ENCODE data around the gene COQ8A. TPM values are rescaled to one million over a fixed set of nuclear protein-coding genes. Genes with fewer than 3 reads are reported as not detected.

The COQ8A gene
- total and polyA plus RNA-seq, 2 donors (not counting 1 experiment from before 2014, with no cell fraction given), result 3.8 to 19.7 TPM

- Histone ChIP-seq H3K4me1 (ENCODE audit: control insufficient read depth, extremely low read depth, insufficient read depth, low read length) (no peaks in the 10 kb centered on the region), H3K4me2 (ENCODE audit: extremely low read depth, insufficient read depth, low read length) (no peak overlapping the region), H3K36me3 (ENCODE audit: control insufficient read depth, insufficient read depth, low read length) (no peaks in the 10 kb centered on the region), H3K4me3 (replicated peaks in 1 of 4; ENCODE audit: control extremely low read depth in 1 of 4, insufficient read depth in 1 of 4, low read depth in 3 of 4, low read length in 4 of 4) (no peak overlapping the region), H4K20me1 (ENCODE audit: control insufficient read depth, extremely low read depth, insufficient read depth, low read length) (no peaks in the 10 kb centered on the region), H3K27me3 (ENCODE audit: control insufficient read depth, insufficient read depth, low read length) (no peaks in the 10 kb centered on the region), H3K9ac (ENCODE audit: insufficient read depth, low read length) (no peak overlapping the region), H2AFZ (ENCODE audit: low read length) (no peak overlapping the region), H3K27ac (ENCODE audit: insufficient read depth, low read length) (no peak overlapping the region), H3K79me2 (ENCODE audit: control insufficient read depth, insufficient read depth, low read length) (no peaks in the 10 kb centered on the region), H3K9me3 (ENCODE audit: control insufficient read depth, insufficient read depth, low read depth, low read length) (no peaks in the 10 kb centered on the region)
- DNase-seq (ENCODE audit: low read depth in 2 of 2), result no peak
- TF ChIP-seq, protein P1, sequence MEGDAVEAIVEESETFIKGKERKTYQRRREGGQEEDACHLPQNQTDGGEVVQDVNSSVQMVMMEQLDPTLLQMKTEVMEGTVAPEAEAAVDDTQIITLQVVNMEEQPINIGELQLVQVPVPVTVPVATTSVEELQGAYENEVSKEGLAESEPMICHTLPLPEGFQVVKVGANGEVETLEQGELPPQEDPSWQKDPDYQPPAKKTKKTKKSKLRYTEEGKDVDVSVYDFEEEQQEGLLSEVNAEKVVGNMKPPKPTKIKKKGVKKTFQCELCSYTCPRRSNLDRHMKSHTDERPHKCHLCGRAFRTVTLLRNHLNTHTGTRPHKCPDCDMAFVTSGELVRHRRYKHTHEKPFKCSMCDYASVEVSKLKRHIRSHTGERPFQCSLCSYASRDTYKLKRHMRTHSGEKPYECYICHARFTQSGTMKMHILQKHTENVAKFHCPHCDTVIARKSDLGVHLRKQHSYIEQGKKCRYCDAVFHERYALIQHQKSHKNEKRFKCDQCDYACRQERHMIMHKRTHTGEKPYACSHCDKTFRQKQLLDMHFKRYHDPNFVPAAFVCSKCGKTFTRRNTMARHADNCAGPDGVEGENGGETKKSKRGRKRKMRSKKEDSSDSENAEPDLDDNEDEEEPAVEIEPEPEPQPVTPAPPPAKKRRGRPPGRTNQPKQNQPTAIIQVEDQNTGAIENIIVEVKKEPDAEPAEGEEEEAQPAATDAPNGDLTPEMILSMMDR (conservative IDR thresholded peaks at IDR 0.05 in 1 of 2, IDR thresholded peaks at IDR 0.05 in 1 of 2; ENCODE audit: low read depth in 1 of 2, low read length in 2 of 2), result no peak
- TF ChIP-seq EZH2 (IDR thresholded peaks at IDR 0.05; ENCODE audit: low read length, missing control alignments), result no peak
Measured at GRCh38 chr1:226948480-226948879, 8.4 kb downstream of the COQ8A start.

GRCh38 chr1:226948996-226949395 is 8.9 kb downstream of the COQ8A start:
- no peaks in the 10 kb centered on the region for H3K79me2 ChIP-seq (ENCODE audit: control insufficient read depth, insufficient read depth, low read length)
- H2AFZ ChIP-seq (ENCODE audit: low read length), result no peak overlapping the region
- H3K27me3 ChIP-seq (ENCODE audit: control insufficient read depth, insufficient read depth, low read length), result no peaks in the 10 kb centered on the region
- no peak overlapping the region for H3K4me3 ChIP-seq (replicated peaks in 1 of 4; ENCODE audit: control extremely low read depth in 1 of 4, insufficient read depth in 1 of 4, low read depth in 3 of 4, low read length in 4 of 4)
- DNase-seq (ENCODE audit: low read depth in 2 of 2), result no peak
- no peak overlapping the region for H3K4me2 ChIP-seq (ENCODE audit: extremely low read depth, insufficient read depth, low read length)
- no peaks in the 10 kb centered on the region for H3K4me1 ChIP-seq (ENCODE audit: control insufficient read depth, extremely low read depth, insufficient read depth, low read length)
- no peak overlapping the region for H3K27ac ChIP-seq (ENCODE audit: insufficient read depth, low read length)
- no peaks in the 10 kb centered on the region for H3K9me3 ChIP-seq (ENCODE audit: control insufficient read depth, insufficient read depth, low read depth, low read length)
- no peak overlapping the region for H3K9ac ChIP-seq (ENCODE audit: insufficient read depth, low read length)
- TF ChIP-seq, protein P1 (conservative IDR thresholded peaks at IDR 0.05 in 1 of 2, IDR thresholded peaks at IDR 0.05 in 1 of 2; ENCODE audit: low read depth in 1 of 2, low read length in 2 of 2), result no peak
- no peak for TF ChIP-seq EZH2 (IDR thresholded peaks at IDR 0.05; ENCODE audit: low read length, missing control alignments)
- H3K36me3 ChIP-seq (ENCODE audit: control insufficient read depth, insufficient read depth, low read length), result no peaks in the 10 kb centered on the region
- no peaks in the 10 kb centered on the region for H4K20me1 ChIP-seq (ENCODE audit: control insufficient read depth, extremely low read depth, insufficient read depth, low read length)

DNA sequence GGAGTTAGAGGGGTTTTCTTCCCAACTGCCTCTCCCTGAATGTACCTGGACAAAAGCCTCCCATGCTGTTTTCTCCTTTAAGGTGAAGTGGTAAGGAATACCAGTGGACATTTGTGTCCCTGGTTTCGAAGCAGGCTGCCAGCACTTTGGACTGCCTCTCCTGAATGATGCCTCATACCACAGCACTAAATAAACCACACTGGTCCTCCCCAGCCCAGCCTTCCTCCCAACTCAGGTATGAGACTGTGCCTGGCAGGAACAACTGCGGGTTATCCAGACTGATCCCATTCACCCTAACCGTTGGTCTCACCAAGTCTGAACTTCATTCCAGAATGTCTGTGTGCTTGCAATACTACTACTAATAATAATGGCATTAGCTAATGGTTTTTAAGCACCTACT is 9.3 kb downstream of the COQ8A start:
- Histone ChIP-seq H4K20me1 (ENCODE audit: control insufficient read depth, extremely low read depth, insufficient read depth, low read length) (no peaks in the 10 kb centered on the region), H3K9ac (ENCODE audit: insufficient read depth, low read length) (no peak overlapping the region), H3K4me3 (replicated peaks in 1 of 4; ENCODE audit: control extremely low read depth in 1 of 4, insufficient read depth in 1 of 4, low read depth in 3 of 4, low read length in 4 of 4) (no peak overlapping the region), H3K36me3 (ENCODE audit: control insufficient read depth, insufficient read depth, low read length) (no peaks in the 10 kb centered on the region), H3K27ac (ENCODE audit: insufficient read depth, low read length) (no peak overlapping the region), H2AFZ (ENCODE audit: low read length) (no peak overlapping the region), H3K27me3 (ENCODE audit: control insufficient read depth, insufficient read depth, low read length) (no peaks in the 10 kb centered on the region), H3K79me2 (ENCODE audit: control insufficient read depth, insufficient read depth, low read length) (no peaks in the 10 kb centered on the region), H3K4me2 (ENCODE audit: extremely low read depth, insufficient read depth, low read length) (no peak overlapping the region), H3K4me1 (ENCODE audit: control insufficient read depth, extremely low read depth, insufficient read depth, low read length) (no peaks in the 10 kb centered on the region), H3K9me3 (ENCODE audit: control insufficient read depth, insufficient read depth, low read depth, low read length) (no peaks in the 10 kb centered on the region)
- TF ChIP-seq, protein P1 (conservative IDR thresholded peaks at IDR 0.05 in 1 of 2, IDR thresholded peaks at IDR 0.05 in 1 of 2; ENCODE audit: low read depth in 1 of 2, low read length in 2 of 2), result no peak
- no peak for TF ChIP-seq EZH2 (IDR thresholded peaks at IDR 0.05; ENCODE audit: low read length, missing control alignments)
- no peak for DNase-seq (ENCODE audit: low read depth in 2 of 2)

Measured in fibroblast of lung (primary cell).